GM23338 (cell line): ENCODE data around the gene PGLYRP4. TPM values are rescaled to one million over a fixed set of nuclear protein-coding genes. Genes with fewer than 3 reads are reported as not detected.

Experiments used
- ATAC-seq: fragments of 200-7000 bp; cut with Tn5 transposase; 3 replicates; pipeline ENCODE4 v1.9.1; 2020
- DNase-seq: peaks from one replicate; pipeline ENCODE4 v3.0.0-alpha.2; 2015; ENCODE audit warnings: low spot score
- H2AFZ ChIP-seq: fragments of 200-600 bp; sonication (generic); 2 replicates; pipeline ENCODE4 v1.8.0; 2016; ENCODE audit warnings: antibody characterized with exemption, mild to moderate bottlenecking, moderate library complexity
- H3F3A ChIP-seq: fragments of 200-600 bp; sonication (generic); replicated peaks from 2 replicates; pipeline ENCODE4 v1.8.0; 2017; ENCODE audit warnings: antibody characterized with exemption, mixed run types, low read depth
- H3K27ac ChIP-seq: fragments of 200-600 bp; sonication (generic); 2 replicates; pipeline ENCODE4 v1.6.1; 2016; ENCODE audit warnings: low read depth
- H3K27me3 ChIP-seq: fragments of 200-600 bp; sonication (generic); 2 replicates; pipeline ENCODE4 v1.8.0; 2016; ENCODE audit warnings: mild to moderate bottlenecking, mixed run types, moderate library complexity; ENCODE audit not compliant: insufficient read depth
- H3K36me3 ChIP-seq: fragments of 200-600 bp; sonication (generic); 2 replicates; pipeline ENCODE4 v1.8.0; 2016; ENCODE audit warnings: mild to moderate bottlenecking; ENCODE audit not compliant: insufficient read depth
- H3K4me1 ChIP-seq: fragments of 200-600 bp; sonication (generic); 2 replicates; pipeline ENCODE4 v1.8.0; 2016; ENCODE audit warnings: mild to moderate bottlenecking, moderate library complexity; ENCODE audit not compliant: insufficient read depth
- H3K4me2 ChIP-seq: fragments of 200-600 bp; sonication (generic); 2 replicates; pipeline ENCODE4 v1.7.1; 2017; ENCODE audit warnings: mixed run types
- H3K4me3 ChIP-seq: fragments of 200-600 bp; sonication (generic); 2 replicates; pipeline ENCODE4 v1.6.1; 2016; ENCODE audit warnings: mixed run types
- H3K79me2 ChIP-seq: fragments of 200-600 bp; sonication (generic); replicated peaks from 2 replicates; pipeline ENCODE4 v1.8.0; 2017; ENCODE audit warnings: mild to moderate bottlenecking; ENCODE audit not compliant: insufficient read depth
- H3K9me2 ChIP-seq: fragments of 200-600 bp; sonication (generic); 2 replicates; pipeline ENCODE4 v1.8.0; 2017; ENCODE audit not compliant: insufficient read depth
- H4K20me1 ChIP-seq: fragments of 200-600 bp; sonication (generic); replicated peaks from 2 replicates; pipeline ENCODE4 v1.8.0; 2017; ENCODE audit warnings: mild to moderate bottlenecking; ENCODE audit not compliant: insufficient read depth
- H3K27ac Mint-ChIP-seq: 2 replicates; pipeline ENCODE4 v1.8.0; 2020; ENCODE audit warnings: inconsistent platforms, mild to moderate bottlenecking, moderate library complexity, mixed read lengths
- H3K27me3 Mint-ChIP-seq: 3 replicates; pipeline ENCODE4 v1.8.0; 2022; ENCODE audit warnings: low read depth, mild to moderate bottlenecking, moderate library complexity, mixed read lengths, inconsistent platforms; ENCODE audit not compliant: insufficient read depth, poor library complexity
- H3K36me3 Mint-ChIP-seq: 3 replicates; pipeline ENCODE4 v1.8.0; 2021; ENCODE audit warnings: low read depth, mild to moderate bottlenecking, inconsistent platforms, moderate library complexity, mixed read lengths
- H3K4me1 Mint-ChIP-seq: 3 replicates; pipeline ENCODE4 v1.8.0; 2020; ENCODE audit warnings: mild to moderate bottlenecking, inconsistent platforms, mixed read lengths
- H3K4me3 Mint-ChIP-seq: 3 replicates; pipeline ENCODE4 v1.8.0; 2021; ENCODE audit warnings: moderate library complexity, mild to moderate bottlenecking, inconsistent platforms, mixed read lengths
- H3K9me3 Mint-ChIP-seq: 3 replicates; pipeline ENCODE4 v1.8.0; 2020; ENCODE audit warnings: moderate library complexity, mild to moderate bottlenecking, inconsistent platforms, mixed read lengths
- CREB1 ChIP-seq: fragments of 250-450 bp; sonication (Bioruptor Pico); IDR thresholded peaks from 2 replicates; pipeline ENCODE4 v1.5.0; 2020; ENCODE audit warnings: low read depth, mild to moderate bottlenecking, moderate library complexity
- CTCF ChIP-seq, 2 experiments: fragments of 200-600 bp in 1 of 2; sonication (generic) in 1 of 2; conservative IDR thresholded peaks; 2 replicates each; pipeline versions ENCODE4 v1.5.1 to v1.6.1; 2016 to 2017; ENCODE audit warnings: antibody characterized with exemption in 2 of 2, low read depth in 2 of 2, mild to moderate bottlenecking in 2 of 2, moderate library complexity in 1 of 2
- ETS1 ChIP-seq: IDR thresholded peaks from 2 replicates; pipeline ENCODE4 v1.6.1; 2016; ENCODE audit warnings: antibody characterized with exemption
- EZH2 ChIP-seq: fragments of 200-600 bp; sonication (generic); IDR thresholded peaks from one replicate; pipeline ENCODE4 v1.8.0; 2017; ENCODE audit warnings: antibody characterized with exemption, mild to moderate bottlenecking, low read depth; ENCODE audit not compliant: unreplicated experiment
- EZH2phosphoT487 ChIP-seq: fragments of 200-600 bp; sonication (generic); IDR thresholded peaks from one replicate; pipeline ENCODE4 v1.8.1; 2018; ENCODE audit warnings: antibody characterized with exemption; ENCODE audit not compliant: unreplicated experiment
- JUNB ChIP-seq: IDR thresholded peaks from one replicate; pipeline ENCODE4 v1.6.1; 2016; ENCODE audit warnings: antibody characterized with exemption; ENCODE audit not compliant: unreplicated experiment
- NANOG ChIP-seq: IDR thresholded peaks from 2 replicates; pipeline ENCODE4 v1.6.1; 2016; ENCODE audit warnings: antibody characterized with exemption, borderline replicate concordance
- POLR2AphosphoS5 ChIP-seq: IDR thresholded peaks from 2 replicates; pipeline ENCODE4 v1.6.1; 2016; ENCODE audit warnings: antibody characterized with exemption, low read depth
- REST ChIP-seq: IDR thresholded peaks from one replicate; pipeline ENCODE4 v1.6.1; 2018; ENCODE audit warnings: antibody characterized with exemption; ENCODE audit not compliant: unreplicated experiment
- STAT1 ChIP-seq: IDR thresholded peaks from one replicate; pipeline ENCODE4 v1.6.1; 2016; ENCODE audit warnings: antibody characterized with exemption; ENCODE audit not compliant: unreplicated experiment
- ZNF114 ChIP-seq: fragments of 250-450 bp; sonication (Bioruptor Pico); IDR thresholded peaks from 2 replicates; pipeline ENCODE4 v1.5.0; 2020; ENCODE audit warnings: mild to moderate bottlenecking, moderate library complexity
- ZNF331 ChIP-seq: fragments of 250-450 bp; sonication (Bioruptor Pico); IDR thresholded peaks from 2 replicates; pipeline ENCODE4 v1.5.0; 2020; ENCODE audit warnings: low read depth, mild to moderate bottlenecking, moderate library complexity
- ZNF462 ChIP-seq: fragments of 250-450 bp; sonication (Bioruptor Pico); IDR thresholded peaks from 2 replicates; pipeline ENCODE4 v1.5.0; 2020; ENCODE audit warnings: mild to moderate bottlenecking, moderate library complexity
- polyA plus RNA-seq: library from polyadenylated mRNA; unstranded; fragments of >200 nt; fragmentation: Nextera tagmentation; extraction: Ambion mirVana; gene quantifications from 2 replicates; pipeline ENCODE4 v1.2.1, GENCODE V29; 2016
- total RNA-seq: library from RNA; depleted of rRNA; stranded (reverse); fragments of >200 nt; shearing (Covaris generic); gene quantifications from 2 replicates; pipeline ENCODE4 v1.2.3, GENCODE V29; 2014

Gene PGLYRP4
- total and polyA plus RNA-seq, 2 experiments from 2014 or later = not detected

- no peak for TF ChIP-seq JUNB
- TF ChIP-seq ZNF462 (CRISPR knock-in tag) = no peak
- no peak for TF ChIP-seq EZH2
- no peak for TF ChIP-seq STAT1
- TF ChIP-seq ZNF331 (CRISPR knock-in tag) = no peak
- no peak for TF ChIP-seq CREB1 (CRISPR knock-in tag)
Measured at GRCh38 chr1:153292185-153292584, 56.5 kb downstream of the PGLYRP4 start (continued).

- Histone ChIP-seq H3K4me3 (no peak overlapping the region), H3K27ac (no peak overlapping the region), H3F3A (no peaks in the 10 kb centered on the region), H3K79me2 (no peaks in the 10 kb centered on the region), H3K27me3 (no peaks in the 10 kb centered on the region), H3K4me1 (no peaks in the 10 kb centered on the region), H3K9me2 (no peaks in the 10 kb centered on the region), H3K36me3 (no peaks in the 10 kb centered on the region), H3K4me2 (no peak overlapping the region), H4K20me1 (no peaks in the 10 kb centered on the region), H2AFZ (no peak overlapping the region)
- no peak for ATAC-seq
- no peaks in the 10 kb centered on the region for H3K36me3 Mint-ChIP-seq
- no peak for DNase-seq
- no peaks in the 10 kb centered on the region for H3K9me3 Mint-ChIP-seq
- no peak overlapping the region for H3K27ac Mint-ChIP-seq
- H3K4me1 Mint-ChIP-seq = peaks cover 8% of the 10 kb centered on the region
- peaks cover 7% of the 10 kb centered on the region for H3K27me3 Mint-ChIP-seq
- no peak overlapping the region for H3K4me3 Mint-ChIP-seq
- TF ChIP-seq NANOG (no peak), EZH2phosphoT487 (no peak), ETS1 (no peak), CTCF (conservative IDR thresholded peaks at IDR 0.05; ENCODE audit: low read depth in 2 of 2) (no peak), CREB1 (CRISPR knock-in tag) (no peak), ZNF114 (CRISPR knock-in tag) (no peak), REST (no peak), POLR2AphosphoS5 (no peak), JUNB (no peak), EZH2 (no peak), ZNF331 (CRISPR knock-in tag) (no peak), STAT1 (no peak)
Measured at GRCh38 chr1:153291514-153291913, 57.1 kb downstream of the PGLYRP4 start.
